Kidney epithelial cell (primary cell): ENCODE results near the gene CACNA1I. TPM values are rescaled to one million over a fixed set of nuclear protein-coding genes. Genes with fewer than 3 reads are reported as not detected.

Experiments used
- DNase-seq: peaks from one replicate; pipeline ENCODE4 v3.0.0-alpha.2; 2010; ENCODE audit warnings: low read depth
- H3K27me3 ChIP-seq: 2 replicates; pipeline ENCODE4 v1.6.0; 2011; ENCODE audit warnings: low read length; ENCODE audit not compliant: control insufficient read depth, insufficient read depth
- H3K36me3 ChIP-seq: 2 replicates; pipeline ENCODE4 v1.5.1; 2011; ENCODE audit warnings: low read length; ENCODE audit not compliant: control insufficient read depth, insufficient read depth
- H3K4me3 ChIP-seq: 2 replicates; pipeline ENCODE4 v1.5.1; 2011; ENCODE audit warnings: low read depth, mild to moderate bottlenecking, control low read depth, low read length
- CTCF ChIP-seq: IDR thresholded peaks from 2 replicates; pipeline ENCODE4 v1.5.1; 2011; ENCODE audit warnings: mild to moderate bottlenecking, moderate library complexity, low read length, control low read depth, inconsistent platforms; ENCODE audit not compliant: insufficient read depth, poor library complexity, severe bottlenecking
- total RNA-seq: library from RNA; depleted of rRNA; stranded (reverse); fragments of >200 nt; gene quantifications from 2 replicates; pipeline ENCODE4 v1.2.3, GENCODE V29; 2015

CACNA1I gene
- total RNA-seq, 1 donor from 2014 or later, result not detected

- no peaks in the 10 kb centered on the region for H3K36me3 ChIP-seq
- H3K4me3 ChIP-seq, result no peak overlapping the region
- no peak for DNase-seq
- no peak for TF ChIP-seq CTCF
- peaks cover 47% of the 10 kb centered on the region for H3K27me3 ChIP-seq
These were observed 48.5 kb downstream of the CACNA1I start for GRCh38 chr22:39618996-39619530.

GRCh38 chr22:39620924-39621690 is 50.6 kb downstream of the CACNA1I start:
- DNase-seq, result no peak
- no peak for TF ChIP-seq CTCF
- peaks cover 48% of the 10 kb centered on the region for H3K27me3 ChIP-seq
- no peak overlapping the region for H3K4me3 ChIP-seq
- H3K36me3 ChIP-seq, result no peaks in the 10 kb centered on the region

GRCh38 chr22:39621826-39622225 is 51.3 kb downstream of the CACNA1I start:
- Histone ChIP-seq H3K27me3 (peaks cover 47% of the 10 kb centered on the region), H3K4me3 (no peak overlapping the region), H3K36me3 (no peaks in the 10 kb centered on the region)
- DNase-seq, result no peak
- no peak for TF ChIP-seq CTCF

GRCh38 chr22:39622881-39623367 is 52.4 kb downstream of the CACNA1I start:
- TF ChIP-seq CTCF, result peak; percentile 58
- peaks cover 43% of the 10 kb centered on the region for H3K27me3 ChIP-seq
- no peak for DNase-seq

GRCh38 chr22:39623603-39624500 is 53.3 kb downstream of the CACNA1I start:
- no peak for TF ChIP-seq CTCF
- Histone ChIP-seq H3K4me3 (no peak overlapping the region), H3K36me3 (no peaks in the 10 kb centered on the region), H3K27me3 (peaks cover 40% of the 10 kb centered on the region)
- no peak for DNase-seq

More at GRCh38 chr22:39622881-39623367, 52.4 kb downstream of the CACNA1I start:
- H3K4me3 ChIP-seq, result no peak overlapping the region
- no peaks in the 10 kb centered on the region for H3K36me3 ChIP-seq
